GM23338 (cell line): ENCODE data around the gene MKRN2. TPM values are rescaled to one million over a fixed set of nuclear protein-coding genes. Genes with fewer than 3 reads are reported as not detected.

ENCODE experiments used
- ATAC-seq: fragments of 200-7000 bp; cut with Tn5 transposase; 3 replicates; pipeline ENCODE4 v1.9.1; 2020
- DNase-seq: peaks from one replicate; pipeline ENCODE4 v3.0.0-alpha.2; 2015; ENCODE audit warnings: low spot score
- H2AFZ ChIP-seq: fragments of 200-600 bp; sonication (generic); 2 replicates; pipeline ENCODE4 v1.8.0; 2016; ENCODE audit warnings: antibody characterized with exemption, mild to moderate bottlenecking, moderate library complexity
- H3F3A ChIP-seq: fragments of 200-600 bp; sonication (generic); replicated peaks from 2 replicates; pipeline ENCODE4 v1.8.0; 2017; ENCODE audit warnings: antibody characterized with exemption, mixed run types, low read depth
- H3K27ac ChIP-seq: fragments of 200-600 bp; sonication (generic); 2 replicates; pipeline ENCODE4 v1.6.1; 2016; ENCODE audit warnings: low read depth
- H3K27me3 ChIP-seq: fragments of 200-600 bp; sonication (generic); 2 replicates; pipeline ENCODE4 v1.8.0; 2016; ENCODE audit warnings: mild to moderate bottlenecking, mixed run types, moderate library complexity; ENCODE audit not compliant: insufficient read depth
- H3K36me3 ChIP-seq: fragments of 200-600 bp; sonication (generic); 2 replicates; pipeline ENCODE4 v1.8.0; 2016; ENCODE audit warnings: mild to moderate bottlenecking; ENCODE audit not compliant: insufficient read depth
- H3K4me1 ChIP-seq: fragments of 200-600 bp; sonication (generic); 2 replicates; pipeline ENCODE4 v1.8.0; 2016; ENCODE audit warnings: mild to moderate bottlenecking, moderate library complexity; ENCODE audit not compliant: insufficient read depth
- H3K4me2 ChIP-seq: fragments of 200-600 bp; sonication (generic); 2 replicates; pipeline ENCODE4 v1.7.1; 2017; ENCODE audit warnings: mixed run types
- H3K4me3 ChIP-seq: fragments of 200-600 bp; sonication (generic); 2 replicates; pipeline ENCODE4 v1.6.1; 2016; ENCODE audit warnings: mixed run types
- H3K79me2 ChIP-seq: fragments of 200-600 bp; sonication (generic); replicated peaks from 2 replicates; pipeline ENCODE4 v1.8.0; 2017; ENCODE audit warnings: mild to moderate bottlenecking; ENCODE audit not compliant: insufficient read depth
- H3K9me2 ChIP-seq: fragments of 200-600 bp; sonication (generic); 2 replicates; pipeline ENCODE4 v1.8.0; 2017; ENCODE audit not compliant: insufficient read depth
- H4K20me1 ChIP-seq: fragments of 200-600 bp; sonication (generic); replicated peaks from 2 replicates; pipeline ENCODE4 v1.8.0; 2017; ENCODE audit warnings: mild to moderate bottlenecking; ENCODE audit not compliant: insufficient read depth
- H3K27ac Mint-ChIP-seq: 2 replicates; pipeline ENCODE4 v1.8.0; 2020; ENCODE audit warnings: inconsistent platforms, mild to moderate bottlenecking, moderate library complexity, mixed read lengths
- H3K27me3 Mint-ChIP-seq: 3 replicates; pipeline ENCODE4 v1.8.0; 2022; ENCODE audit warnings: low read depth, mild to moderate bottlenecking, moderate library complexity, mixed read lengths, inconsistent platforms; ENCODE audit not compliant: insufficient read depth, poor library complexity
- H3K36me3 Mint-ChIP-seq: 3 replicates; pipeline ENCODE4 v1.8.0; 2021; ENCODE audit warnings: low read depth, mild to moderate bottlenecking, inconsistent platforms, moderate library complexity, mixed read lengths
- H3K4me1 Mint-ChIP-seq: 3 replicates; pipeline ENCODE4 v1.8.0; 2020; ENCODE audit warnings: mild to moderate bottlenecking, inconsistent platforms, mixed read lengths
- H3K4me3 Mint-ChIP-seq: 3 replicates; pipeline ENCODE4 v1.8.0; 2021; ENCODE audit warnings: moderate library complexity, mild to moderate bottlenecking, inconsistent platforms, mixed read lengths
- H3K9me3 Mint-ChIP-seq: 3 replicates; pipeline ENCODE4 v1.8.0; 2020; ENCODE audit warnings: moderate library complexity, mild to moderate bottlenecking, inconsistent platforms, mixed read lengths
- EZH2 ChIP-seq: fragments of 200-600 bp; sonication (generic); IDR thresholded peaks from one replicate; pipeline ENCODE4 v1.8.0; 2017; ENCODE audit warnings: antibody characterized with exemption, mild to moderate bottlenecking, low read depth; ENCODE audit not compliant: unreplicated experiment
- EZH2phosphoT487 ChIP-seq: fragments of 200-600 bp; sonication (generic); IDR thresholded peaks from one replicate; pipeline ENCODE4 v1.8.1; 2018; ENCODE audit warnings: antibody characterized with exemption; ENCODE audit not compliant: unreplicated experiment
- JUNB ChIP-seq: IDR thresholded peaks from one replicate; pipeline ENCODE4 v1.6.1; 2016; ENCODE audit warnings: antibody characterized with exemption; ENCODE audit not compliant: unreplicated experiment
- NANOG ChIP-seq: IDR thresholded peaks from 2 replicates; pipeline ENCODE4 v1.6.1; 2016; ENCODE audit warnings: antibody characterized with exemption, borderline replicate concordance
- STAT1 ChIP-seq: IDR thresholded peaks from one replicate; pipeline ENCODE4 v1.6.1; 2016; ENCODE audit warnings: antibody characterized with exemption; ENCODE audit not compliant: unreplicated experiment
- ZNF114 ChIP-seq: fragments of 250-450 bp; sonication (Bioruptor Pico); IDR thresholded peaks from 2 replicates; pipeline ENCODE4 v1.5.0; 2020; ENCODE audit warnings: mild to moderate bottlenecking, moderate library complexity
- ZNF331 ChIP-seq: fragments of 250-450 bp; sonication (Bioruptor Pico); IDR thresholded peaks from 2 replicates; pipeline ENCODE4 v1.5.0; 2020; ENCODE audit warnings: low read depth, mild to moderate bottlenecking, moderate library complexity
- polyA plus RNA-seq: library from polyadenylated mRNA; unstranded; fragments of >200 nt; fragmentation: Nextera tagmentation; extraction: Ambion mirVana; gene quantifications from 2 replicates; pipeline ENCODE4 v1.2.1, GENCODE V29; 2016
- total RNA-seq: library from RNA; depleted of rRNA; stranded (reverse); fragments of >200 nt; shearing (Covaris generic); gene quantifications from 2 replicates; pipeline ENCODE4 v1.2.3, GENCODE V29; 2014
- TF ChIP-seq, protein P1 (sequence below): IDR thresholded peaks from 2 replicates; pipeline ENCODE4 v1.6.1; 2016; ENCODE audit warnings: antibody characterized with exemption
- TF ChIP-seq, protein P2 (sequence below), 2 experiments: fragments of 200-600 bp in 1 of 2; sonication (generic) in 1 of 2; conservative IDR thresholded peaks; 2 replicates each; pipeline versions ENCODE4 v1.5.1 to v1.6.1; 2016 to 2017; ENCODE audit warnings: antibody characterized with exemption in 2 of 2, low read depth in 2 of 2, mild to moderate bottlenecking in 2 of 2, moderate library complexity in 1 of 2
- TF ChIP-seq, protein P3 (sequence below): IDR thresholded peaks from one replicate; pipeline ENCODE4 v1.6.1; 2018; ENCODE audit warnings: antibody characterized with exemption; ENCODE audit not compliant: unreplicated experiment

The MKRN2 gene
- total and polyA plus RNA-seq, 2 experiments from 2014 or later, result 11.4 to 24.6 TPM

DNA sequence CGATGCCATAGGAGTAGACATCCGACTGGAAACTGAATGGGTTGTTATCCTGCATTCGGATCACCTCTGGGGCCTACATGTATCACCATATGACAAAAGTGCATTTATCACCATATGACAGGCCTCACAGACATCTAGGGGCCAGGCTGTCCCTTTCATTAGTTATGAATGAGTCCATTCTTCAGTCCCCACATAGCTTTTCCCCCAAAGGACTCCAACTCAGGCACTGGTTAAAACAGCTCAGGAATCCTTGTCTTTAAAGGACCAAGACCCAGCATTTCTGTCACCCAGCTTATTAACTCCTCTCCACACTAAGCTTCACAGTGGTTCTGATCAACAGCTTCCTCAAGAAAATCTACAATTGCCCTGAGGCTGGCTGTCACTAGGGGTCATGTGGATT, 28.3 kb downstream of the MKRN2 start:
- Histone ChIP-seq H3K27ac (peak overlapping the region; percentile 59; the same call in 1 of the 2 replicates), H3K79me2 (no peaks in the 10 kb centered on the region), H3K9me2 (no peaks in the 10 kb centered on the region), H2AFZ (no peak overlapping the region), H3K4me3 (no peak overlapping the region), H3F3A (peaks cover 15% of the 10 kb centered on the region; the same call in 1 of the 2 replicates), H3K4me2 (no peak overlapping the region), H3K4me1 (no peaks in the 10 kb centered on the region), H4K20me1 (peaks cover 17% of the 10 kb centered on the region), H3K27me3 (no peaks in the 10 kb centered on the region), H3K36me3 (peaks cover 42% of the 10 kb centered on the region; the same call in 1 of the 2 replicates)
- ATAC-seq, result no peak
- Mint-ChIP-seq H3K36me3 (peaks cover 67% of the 10 kb centered on the region), H3K4me3 (no peak overlapping the region), H3K4me1 (peaks cover 3% of the 10 kb centered on the region; the same call in 1 of the 3 replicates), H3K9me3 (no peaks in the 10 kb centered on the region), H3K27ac (no peak overlapping the region), H3K27me3 (peaks cover 30% of the 10 kb centered on the region)
- TF ChIP-seq ZNF114 (CRISPR knock-in tag) (no peak), ZNF331 (CRISPR knock-in tag) (no peak), EZH2phosphoT487 (no peak)
- TF ChIP-seq, protein P1, sequence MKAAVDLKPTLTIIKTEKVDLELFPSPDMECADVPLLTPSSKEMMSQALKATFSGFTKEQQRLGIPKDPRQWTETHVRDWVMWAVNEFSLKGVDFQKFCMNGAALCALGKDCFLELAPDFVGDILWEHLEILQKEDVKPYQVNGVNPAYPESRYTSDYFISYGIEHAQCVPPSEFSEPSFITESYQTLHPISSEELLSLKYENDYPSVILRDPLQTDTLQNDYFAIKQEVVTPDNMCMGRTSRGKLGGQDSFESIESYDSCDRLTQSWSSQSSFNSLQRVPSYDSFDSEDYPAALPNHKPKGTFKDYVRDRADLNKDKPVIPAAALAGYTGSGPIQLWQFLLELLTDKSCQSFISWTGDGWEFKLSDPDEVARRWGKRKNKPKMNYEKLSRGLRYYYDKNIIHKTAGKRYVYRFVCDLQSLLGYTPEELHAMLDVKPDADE, result no peak
- TF ChIP-seq, protein P2, sequence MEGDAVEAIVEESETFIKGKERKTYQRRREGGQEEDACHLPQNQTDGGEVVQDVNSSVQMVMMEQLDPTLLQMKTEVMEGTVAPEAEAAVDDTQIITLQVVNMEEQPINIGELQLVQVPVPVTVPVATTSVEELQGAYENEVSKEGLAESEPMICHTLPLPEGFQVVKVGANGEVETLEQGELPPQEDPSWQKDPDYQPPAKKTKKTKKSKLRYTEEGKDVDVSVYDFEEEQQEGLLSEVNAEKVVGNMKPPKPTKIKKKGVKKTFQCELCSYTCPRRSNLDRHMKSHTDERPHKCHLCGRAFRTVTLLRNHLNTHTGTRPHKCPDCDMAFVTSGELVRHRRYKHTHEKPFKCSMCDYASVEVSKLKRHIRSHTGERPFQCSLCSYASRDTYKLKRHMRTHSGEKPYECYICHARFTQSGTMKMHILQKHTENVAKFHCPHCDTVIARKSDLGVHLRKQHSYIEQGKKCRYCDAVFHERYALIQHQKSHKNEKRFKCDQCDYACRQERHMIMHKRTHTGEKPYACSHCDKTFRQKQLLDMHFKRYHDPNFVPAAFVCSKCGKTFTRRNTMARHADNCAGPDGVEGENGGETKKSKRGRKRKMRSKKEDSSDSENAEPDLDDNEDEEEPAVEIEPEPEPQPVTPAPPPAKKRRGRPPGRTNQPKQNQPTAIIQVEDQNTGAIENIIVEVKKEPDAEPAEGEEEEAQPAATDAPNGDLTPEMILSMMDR (conservative IDR thresholded peaks at IDR 0.05; ENCODE audit: low read depth in 2 of 2), result no peak
- no peak for DNase-seq

DNA sequence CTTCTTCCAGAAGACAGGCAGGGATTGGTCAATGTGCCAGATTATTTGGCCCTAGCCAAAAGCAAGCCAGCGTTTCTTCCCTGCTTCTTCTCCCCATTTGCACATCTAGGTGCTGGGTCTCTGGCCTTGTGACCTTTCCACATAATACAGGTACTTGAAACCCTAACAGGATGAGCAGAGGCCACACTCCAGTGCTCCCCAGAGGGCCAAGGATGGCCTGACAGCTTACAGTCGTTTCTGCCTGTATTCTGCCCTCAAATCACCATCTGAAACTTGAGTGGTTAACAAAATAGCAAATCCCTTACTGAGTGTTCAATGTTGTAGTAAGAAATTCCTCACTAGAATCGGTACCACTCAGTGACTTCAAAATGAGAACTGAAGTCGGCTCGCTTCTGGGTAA, 29.1 kb downstream of the MKRN2 start:
- Mint-ChIP-seq H3K27ac (no peak overlapping the region), H3K4me1 (peaks cover 3% of the 10 kb centered on the region; the same call in 1 of the 3 replicates), H3K27me3 (peaks cover 25% of the 10 kb centered on the region), H3K4me3 (no peak overlapping the region), H3K9me3 (no peaks in the 10 kb centered on the region), H3K36me3 (peaks cover 71% of the 10 kb centered on the region)
- Histone ChIP-seq H3F3A (peaks cover 15% of the 10 kb centered on the region; the same call in 1 of the 2 replicates), H3K36me3 (peaks cover 42% of the 10 kb centered on the region; the same call in 1 of the 2 replicates), H3K9me2 (no peaks in the 10 kb centered on the region), H3K27ac (peak overlapping the region; percentile 65), H3K4me2 (no peak overlapping the region), H3K4me3 (no peak overlapping the region), H3K27me3 (no peaks in the 10 kb centered on the region), H3K4me1 (no peaks in the 10 kb centered on the region), H4K20me1 (peaks cover 17% of the 10 kb centered on the region), H2AFZ (no peak overlapping the region), H3K79me2 (no peaks in the 10 kb centered on the region)
- DNase-seq (no peak), ATAC-seq (no peak)
- TF ChIP-seq EZH2 (no peak), STAT1 (no peak), JUNB (no peak), NANOG (no peak), ZNF114 (CRISPR knock-in tag) (no peak)
- TF ChIP-seq, protein P3, sequence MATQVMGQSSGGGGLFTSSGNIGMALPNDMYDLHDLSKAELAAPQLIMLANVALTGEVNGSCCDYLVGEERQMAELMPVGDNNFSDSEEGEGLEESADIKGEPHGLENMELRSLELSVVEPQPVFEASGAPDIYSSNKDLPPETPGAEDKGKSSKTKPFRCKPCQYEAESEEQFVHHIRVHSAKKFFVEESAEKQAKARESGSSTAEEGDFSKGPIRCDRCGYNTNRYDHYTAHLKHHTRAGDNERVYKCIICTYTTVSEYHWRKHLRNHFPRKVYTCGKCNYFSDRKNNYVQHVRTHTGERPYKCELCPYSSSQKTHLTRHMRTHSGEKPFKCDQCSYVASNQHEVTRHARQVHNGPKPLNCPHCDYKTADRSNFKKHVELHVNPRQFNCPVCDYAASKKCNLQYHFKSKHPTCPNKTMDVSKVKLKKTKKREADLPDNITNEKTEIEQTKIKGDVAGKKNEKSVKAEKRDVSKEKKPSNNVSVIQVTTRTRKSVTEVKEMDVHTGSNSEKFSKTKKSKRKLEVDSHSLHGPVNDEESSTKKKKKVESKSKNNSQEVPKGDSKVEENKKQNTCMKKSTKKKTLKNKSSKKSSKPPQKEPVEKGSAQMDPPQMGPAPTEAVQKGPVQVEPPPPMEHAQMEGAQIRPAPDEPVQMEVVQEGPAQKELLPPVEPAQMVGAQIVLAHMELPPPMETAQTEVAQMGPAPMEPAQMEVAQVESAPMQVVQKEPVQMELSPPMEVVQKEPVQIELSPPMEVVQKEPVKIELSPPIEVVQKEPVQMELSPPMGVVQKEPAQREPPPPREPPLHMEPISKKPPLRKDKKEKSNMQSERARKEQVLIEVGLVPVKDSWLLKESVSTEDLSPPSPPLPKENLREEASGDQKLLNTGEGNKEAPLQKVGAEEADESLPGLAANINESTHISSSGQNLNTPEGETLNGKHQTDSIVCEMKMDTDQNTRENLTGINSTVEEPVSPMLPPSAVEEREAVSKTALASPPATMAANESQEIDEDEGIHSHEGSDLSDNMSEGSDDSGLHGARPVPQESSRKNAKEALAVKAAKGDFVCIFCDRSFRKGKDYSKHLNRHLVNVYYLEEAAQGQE, result no peak
- TF ChIP-seq, protein P2 (conservative IDR thresholded peaks at IDR 0.05; ENCODE audit: low read depth in 2 of 2), result no peak
